Liver (tissue), 3 donors: ENCODE measurements around the gene PROSER3.

Experiments
- CTCF ChIP-seq: fragments of 150-350 bp; IDR thresholded peaks from 2 replicates; pipeline ENCODE4 v1.5.1; 2017; ENCODE audit warnings: improper control_type of control experiment, low read depth, low read length; ENCODE audit not compliant: missing input control
- EGR1 ChIP-seq, 2 donors: IDR thresholded peaks; 2 replicates each; pipeline ENCODE4 v1.6.1; 2016 to 2018; ENCODE audit warnings: antibody characterized with exemption in 2 of 2, low read depth in 2 of 2
- GABPA ChIP-seq, 2 donors: IDR thresholded peaks in 1 of 2; conservative IDR thresholded peaks in 1 of 2; 2 replicates each; pipeline ENCODE4 v1.6.1; 2016; ENCODE audit warnings: antibody characterized with exemption in 2 of 2, mild to moderate bottlenecking in 1 of 2, moderate library complexity in 1 of 2
- HNF4G ChIP-seq: IDR thresholded peaks from 2 replicates; pipeline ENCODE4 v1.6.1; 2016; ENCODE audit warnings: antibody characterized with exemption
- JUND ChIP-seq, 2 donors: IDR thresholded peaks; 2 replicates each; pipeline ENCODE4 v1.6.1; 2016; ENCODE audit warnings: antibody characterized with exemption in 2 of 2
- MAX ChIP-seq: IDR thresholded peaks from 2 replicates; pipeline ENCODE4 v1.6.1; 2016; ENCODE audit warnings: antibody characterized with exemption
- RAD21 ChIP-seq, 2 donors: IDR thresholded peaks; 2 replicates each; pipeline ENCODE4 v1.6.1; 2016; ENCODE audit warnings: antibody characterized with exemption in 2 of 2, mild to moderate bottlenecking in 2 of 2
- REST ChIP-seq: IDR thresholded peaks from 2 replicates; pipeline ENCODE4 v1.6.1; 2016; ENCODE audit warnings: antibody characterized with exemption, mild to moderate bottlenecking
- TAF1 ChIP-seq: conservative IDR thresholded peaks from 2 replicates; pipeline ENCODE4 v1.6.1; 2016; ENCODE audit warnings: antibody characterized with exemption, mild to moderate bottlenecking
- ZBTB33 ChIP-seq: IDR thresholded peaks from 2 replicates; pipeline ENCODE4 v1.6.1; 2016; ENCODE audit warnings: antibody characterized with exemption
- TF ChIP-seq, protein P1 (sequence below): IDR thresholded peaks from 2 replicates; pipeline ENCODE4 v1.6.1; 2016; ENCODE audit warnings: antibody characterized with exemption
- donor health status: healthy.
- donor health status: healthy.

DNA sequence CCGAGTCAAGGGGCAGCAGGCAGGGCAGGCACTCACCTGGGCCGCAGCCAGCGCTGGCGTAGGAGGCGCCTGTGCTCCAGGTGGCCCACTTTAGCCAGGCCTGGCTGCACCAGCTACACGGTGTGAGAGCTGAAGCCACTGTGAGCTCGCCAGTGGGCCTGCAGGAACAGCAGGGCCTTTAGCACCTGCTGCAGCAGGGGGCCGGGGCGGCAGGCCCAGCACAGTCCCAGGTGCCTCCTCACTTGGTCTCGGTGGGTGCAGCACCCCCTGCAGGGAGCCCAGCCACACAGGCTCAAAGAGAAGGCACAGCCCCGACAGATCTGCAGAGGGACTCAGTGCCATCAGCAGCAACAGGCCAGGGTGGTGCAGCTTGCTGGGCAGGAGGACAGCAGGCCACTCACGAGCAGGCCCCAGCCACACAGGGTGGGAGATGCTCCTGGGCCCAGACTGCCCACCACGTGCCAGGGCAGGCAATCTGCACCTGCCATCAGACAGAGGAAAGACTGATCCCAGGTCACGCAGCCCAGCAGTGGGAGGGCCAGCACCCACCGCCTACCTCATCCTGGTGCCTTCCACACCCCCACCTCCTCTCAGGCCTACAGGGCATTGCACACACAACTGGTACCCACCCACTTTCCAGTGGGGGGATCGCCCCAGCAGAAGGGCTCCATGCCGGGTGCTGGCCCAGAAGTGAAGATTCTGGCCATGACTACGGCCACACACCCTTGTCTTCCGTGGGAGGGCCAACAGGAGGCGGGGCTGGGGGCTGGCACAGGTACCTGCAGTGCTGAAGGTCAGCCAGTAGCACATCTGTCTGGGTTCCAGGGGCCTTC lies 33.2 kb downstream of the PROSER3 start:
- TF ChIP-seq CTCF (no peak), RAD21 (IDR thresholded peaks at IDR 0.05) (no peak), TAF1 (no peak), MAX (no peak), ZBTB33 (no peak), HNF4G (no peak), JUND (IDR thresholded peaks at IDR 0.05) (no peak), GABPA (IDR thresholded peaks at IDR 0.05 in 1 of 2, conservative IDR thresholded peaks at IDR 0.05 in 1 of 2) (no peak), REST (no peak), EGR1 (IDR thresholded peaks at IDR 0.05; ENCODE audit: low read depth in 2 of 2) (no peak)
- TF ChIP-seq, protein P1, sequence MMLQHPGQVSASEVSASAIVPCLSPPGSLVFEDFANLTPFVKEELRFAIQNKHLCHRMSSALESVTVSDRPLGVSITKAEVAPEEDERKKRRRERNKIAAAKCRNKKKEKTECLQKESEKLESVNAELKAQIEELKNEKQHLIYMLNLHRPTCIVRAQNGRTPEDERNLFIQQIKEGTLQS: no peak
